Duodenal mucosa (tissue), 2 donors: ENCODE results near the gene FSTL5.

Experiments used
- H3K27ac ChIP-seq: one replicate; pipeline ENCODE4 v1.7.0; 2013; ENCODE audit warnings: low read depth, low read length
- H3K27me3 ChIP-seq, 2 donors: one replicate each; pipeline ENCODE4 v1.7.0; 2013; ENCODE audit warnings: low read length in 2 of 2, control low read depth in 1 of 2; ENCODE audit not compliant: insufficient read depth in 2 of 2, control insufficient read depth in 1 of 2
- H3K36me3 ChIP-seq, 2 donors: one replicate each; pipeline ENCODE4 v1.7.0; 2013; ENCODE audit warnings: low read length in 2 of 2, control low read depth in 1 of 2; ENCODE audit not compliant: insufficient read depth in 2 of 2, control insufficient read depth in 1 of 2
- H3K4me1 ChIP-seq, 2 donors: one replicate each; pipeline ENCODE4 v1.7.0; 2013; ENCODE audit warnings: low read length in 2 of 2, control low read depth in 1 of 2; ENCODE audit not compliant: insufficient read depth in 2 of 2, control insufficient read depth in 1 of 2
- H3K4me3 ChIP-seq, 2 donors: one replicate each; pipeline ENCODE4 v1.7.0; 2013; ENCODE audit warnings: low read length in 2 of 2, low read depth in 1 of 2
- H3K9ac ChIP-seq, 2 donors: one replicate each; pipeline ENCODE4 v1.7.0; 2013; ENCODE audit warnings: low read length in 2 of 2, low read depth in 1 of 2
- H3K9me3 ChIP-seq, 2 donors: one replicate each; pipeline ENCODE4 v1.7.0; 2013; ENCODE audit warnings: low read length in 2 of 2, control low read depth in 1 of 2; ENCODE audit not compliant: control insufficient read depth in 1 of 2

FSTL5 gene

GRCh38 chr4:161376275-161376674 is 787.5 kb downstream of the FSTL5 start:
- Histone ChIP-seq H3K27me3 (no peaks in the 10 kb centered on the region), H3K36me3 (no peaks in the 10 kb centered on the region), H3K9me3 (peaks cover 0 to 3% of the 10 kb centered on the region in 2 donors), H3K27ac (no peak overlapping the region), H3K4me3 (no peak overlapping the region), H3K4me1 (no peaks in the 10 kb centered on the region), H3K9ac (no peak overlapping the region)

DNA sequence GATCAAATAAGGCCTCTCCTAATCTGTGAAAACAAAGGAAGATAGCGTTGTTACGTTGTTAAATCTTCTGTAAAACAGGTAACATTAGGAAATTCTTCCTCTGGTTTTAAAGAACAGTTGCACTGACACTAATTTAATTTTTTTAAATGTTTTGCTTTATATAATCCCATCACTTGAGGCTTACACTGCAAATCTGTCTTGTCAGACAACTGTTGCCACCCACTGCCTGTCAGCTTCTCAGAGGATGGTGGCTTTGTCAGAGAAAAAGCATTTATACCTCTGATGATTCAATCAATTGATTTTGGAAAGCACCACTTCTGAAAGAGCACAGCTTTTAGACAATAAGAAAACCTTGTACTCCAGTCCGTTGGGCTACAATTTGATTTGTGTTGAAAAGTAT is 799.1 kb downstream of the FSTL5 start:
- Histone ChIP-seq H3K36me3 (no peaks in the 10 kb centered on the region), H3K27ac (no peak overlapping the region), H3K9ac (no peak overlapping the region), H3K9me3 (peaks cover 0 to 4% of the 10 kb centered on the region in 2 donors), H3K4me1 (no peaks in the 10 kb centered on the region), H3K4me3 (no peak overlapping the region), H3K27me3 (no peaks in the 10 kb centered on the region)

DNA sequence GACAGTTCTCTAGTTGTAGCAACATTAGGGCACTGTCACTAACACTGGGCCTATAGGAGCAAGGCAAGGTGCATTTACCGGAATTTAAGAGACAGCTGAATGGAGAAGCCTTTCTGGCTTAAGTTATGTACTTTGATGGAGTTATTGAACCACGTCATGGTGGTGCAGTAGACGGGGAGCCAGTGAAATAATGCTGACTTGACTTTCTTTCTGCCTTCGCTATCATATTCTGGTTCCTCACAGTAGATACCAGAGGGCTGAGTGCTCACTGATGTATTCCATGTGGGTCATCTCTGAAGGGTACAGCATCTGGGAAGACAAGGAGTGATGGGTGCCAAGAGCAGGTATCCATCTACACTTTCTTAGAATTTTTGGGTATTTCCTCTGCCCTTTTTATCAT is 802.8 kb downstream of the FSTL5 start:
- Histone ChIP-seq H3K9ac (no peak overlapping the region), H3K36me3 (no peaks in the 10 kb centered on the region), H3K27ac (no peak overlapping the region), H3K4me3 (no peak overlapping the region), H3K27me3 (no peaks in the 10 kb centered on the region), H3K4me1 (no peaks in the 10 kb centered on the region), H3K9me3 (peaks cover 0 to 4% of the 10 kb centered on the region in 2 donors)

DNA sequence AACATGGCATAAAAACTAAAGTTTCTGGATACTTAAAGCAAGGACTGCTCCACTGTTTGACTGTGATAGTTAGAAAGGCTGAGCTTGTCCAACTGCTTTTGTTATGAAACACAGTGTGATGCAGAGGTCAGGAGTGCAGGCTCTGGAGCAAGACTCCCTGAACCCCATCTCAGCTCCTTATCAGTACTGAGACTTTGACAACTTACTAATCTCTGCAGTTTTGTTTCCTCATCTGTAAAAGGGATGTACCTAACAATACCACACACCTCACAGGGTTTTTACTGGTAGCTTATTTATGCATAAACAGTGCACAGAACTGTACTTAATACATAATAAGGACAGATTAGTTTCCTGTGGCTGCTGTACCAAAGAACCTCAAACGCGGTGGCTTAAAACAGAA is 804.3 kb downstream of the FSTL5 start:
- H3K27me3 ChIP-seq = no peaks in the 10 kb centered on the region
- no peak overlapping the region for H3K4me3 ChIP-seq
- H3K4me1 ChIP-seq = no peaks in the 10 kb centered on the region
- no peak overlapping the region for H3K9ac ChIP-seq
- H3K9me3 ChIP-seq = peaks cover 0 to 4% of the 10 kb centered on the region in 2 donors
- H3K36me3 ChIP-seq = no peaks in the 10 kb centered on the region
- no peak overlapping the region for H3K27ac ChIP-seq

GRCh38 chr4:161356351-161356750 is 807.4 kb downstream of the FSTL5 start:
- Histone ChIP-seq H3K36me3 (no peaks in the 10 kb centered on the region), H3K4me3 (no peak overlapping the region), H3K27me3 (no peaks in the 10 kb centered on the region), H3K9ac (no peak overlapping the region), H3K9me3 (peaks cover 0 to 4% of the 10 kb centered on the region in 2 donors), H3K4me1 (no peaks in the 10 kb centered on the region), H3K27ac (no peak overlapping the region)

DNA sequence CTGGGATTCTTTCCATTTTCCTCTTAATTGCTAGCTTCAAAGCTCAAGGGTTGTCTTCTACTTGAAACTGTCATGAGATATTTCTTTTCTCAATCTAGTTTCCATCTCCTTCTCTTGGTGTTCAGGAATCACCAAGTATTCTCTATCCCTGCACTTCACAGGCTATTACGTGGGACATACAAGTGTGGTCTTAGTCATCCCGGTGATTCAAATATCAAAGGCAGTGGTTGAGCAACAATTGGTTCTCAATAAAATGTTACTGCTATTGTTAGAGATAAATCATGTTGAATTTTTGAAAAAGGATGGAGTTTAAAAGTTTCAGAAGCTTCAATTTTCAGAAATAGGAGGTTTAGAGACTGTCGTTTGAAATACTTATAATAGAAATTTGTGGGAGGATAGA is 812.9 kb downstream of the FSTL5 start:
- no peaks in the 10 kb centered on the region for H3K4me1 ChIP-seq

DNA sequence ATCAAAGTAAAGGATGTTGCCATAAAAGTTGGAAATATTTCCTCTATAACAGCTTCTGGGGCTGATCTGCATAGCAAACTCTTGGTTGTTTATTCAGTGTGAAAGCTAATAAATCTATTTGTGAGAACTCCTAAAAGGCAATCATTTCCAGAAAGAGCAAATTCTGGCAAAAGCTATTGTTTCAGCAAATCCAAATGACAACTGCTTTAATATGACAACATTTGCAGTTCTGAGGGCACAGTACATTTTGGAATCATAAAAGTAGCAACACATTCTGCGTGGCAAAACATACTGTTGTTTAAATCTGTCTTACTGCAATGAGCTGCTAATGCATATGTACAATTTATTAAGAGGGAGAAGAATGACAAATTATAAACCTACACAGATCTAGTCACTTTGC is 818.1 kb downstream of the FSTL5 start:
- H3K36me3 ChIP-seq = no peaks in the 10 kb centered on the region
- H3K4me3 ChIP-seq = no peak overlapping the region
- no peaks in the 10 kb centered on the region for H3K4me1 ChIP-seq
- H3K27me3 ChIP-seq = no peaks in the 10 kb centered on the region
- no peak overlapping the region for H3K9ac ChIP-seq
- no peaks in the 10 kb centered on the region for H3K9me3 ChIP-seq
- no peak overlapping the region for H3K27ac ChIP-seq

More for the DNA sequence above, 812.9 kb downstream of the FSTL5 start:
- no peaks in the 10 kb centered on the region for H3K27me3 ChIP-seq
- no peak overlapping the region for H3K4me3 ChIP-seq
- no peaks in the 10 kb centered on the region for H3K36me3 ChIP-seq
- H3K9ac ChIP-seq = no peak overlapping the region
- H3K27ac ChIP-seq = no peak overlapping the region
- no peaks in the 10 kb centered on the region for H3K9me3 ChIP-seq

DNA sequence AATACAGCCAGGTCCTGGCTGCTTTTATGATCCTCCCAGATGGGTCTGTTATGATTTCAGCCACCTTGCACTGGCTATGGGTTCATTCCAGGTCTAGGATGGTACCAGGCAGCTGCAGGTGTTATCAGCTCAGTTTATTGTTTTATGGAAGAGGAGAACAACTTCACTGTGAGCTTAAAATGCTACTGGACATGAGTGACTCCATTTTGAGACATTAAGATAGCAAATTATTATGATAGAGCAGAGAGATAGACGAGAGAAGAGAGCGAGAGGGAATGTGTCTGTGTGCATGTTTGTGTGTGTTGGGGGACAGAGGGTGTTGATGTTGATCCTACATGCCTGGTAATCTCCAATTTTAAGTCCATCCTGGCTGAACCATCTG is 820.2 kb downstream of the FSTL5 start:
- no peaks in the 10 kb centered on the region for H3K36me3 ChIP-seq
- H3K4me3 ChIP-seq = no peak overlapping the region
- H3K27me3 ChIP-seq = no peaks in the 10 kb centered on the region
- no peak overlapping the region for H3K27ac ChIP-seq
- no peaks in the 10 kb centered on the region for H3K9me3 ChIP-seq
- no peaks in the 10 kb centered on the region for H3K4me1 ChIP-seq
- no peak overlapping the region for H3K9ac ChIP-seq

- Histone ChIP-seq H3K4me3 (no peak overlapping the region), H3K4me1 (no peaks in the 10 kb centered on the region), H3K9ac (no peak overlapping the region), H3K9me3 (no peaks in the 10 kb centered on the region), H3K36me3 (no peaks in the 10 kb centered on the region), H3K27me3 (no peaks in the 10 kb centered on the region), H3K27ac (no peak overlapping the region)
These were observed 820.8 kb downstream of the FSTL5 start for GRCh38 chr4:161342881-161343568.

GRCh38 chr4:161336621-161337020 is 827.2 kb downstream of the FSTL5 start:
- Histone ChIP-seq H3K4me1 (no peaks in the 10 kb centered on the region), H3K9ac (no peak overlapping the region), H3K36me3 (no peaks in the 10 kb centered on the region), H3K9me3 (no peaks in the 10 kb centered on the region), H3K27ac (no peak overlapping the region), H3K4me3 (no peak overlapping the region), H3K27me3 (no peaks in the 10 kb centered on the region)
